ENCODE data around the gene DDX1. TPM values are rescaled to one million over a fixed set of nuclear protein-coding genes. Genes with fewer than 3 reads are reported as not detected.

Gene DDX1
- total RNA-seq, 1 experiment from 2014 or later: 70.7 TPM

DNA sequence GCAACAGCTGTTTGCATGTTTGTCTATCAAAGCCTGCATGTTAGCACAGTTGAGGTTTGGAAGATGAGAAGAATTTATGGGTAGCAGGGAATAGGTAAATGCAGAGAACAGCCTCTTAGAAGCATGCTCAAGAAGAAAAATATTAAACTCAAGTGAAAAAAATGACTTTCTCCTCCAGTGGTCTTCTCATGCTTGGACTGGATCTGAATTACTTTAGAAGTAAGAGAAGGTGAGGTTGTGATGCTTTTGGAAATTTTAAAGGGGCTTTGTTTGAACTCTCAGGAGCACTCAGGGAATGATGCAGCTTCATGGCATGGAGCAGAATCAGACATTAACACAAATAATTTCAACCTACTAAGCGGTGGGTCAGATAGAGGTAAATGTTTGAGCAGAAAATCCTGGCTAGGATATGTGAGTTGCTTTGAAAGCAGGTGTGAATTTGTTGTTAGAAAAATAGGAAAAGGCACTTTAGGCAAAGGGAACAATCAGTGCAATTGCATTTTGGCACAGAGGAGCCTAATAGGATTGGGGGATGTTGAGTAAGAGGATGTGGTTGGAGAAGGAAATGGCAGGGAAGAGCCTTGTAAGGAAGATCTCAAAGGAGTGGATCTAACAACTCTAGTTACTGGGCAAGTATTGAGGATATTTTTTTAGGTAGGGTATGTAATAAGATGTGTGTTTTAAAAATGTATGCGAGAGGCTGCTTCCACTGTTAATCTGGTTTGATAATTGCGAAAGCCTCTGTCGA lies 76.3 kb downstream of the DDX1 start:
- H3K4me3 ChIP-seq (ENCODE audit: insufficient read depth, low read depth, low read length): no peak overlapping the region
- DNase-seq: no peak
- no peaks in the 10 kb centered on the region for H3K36me3 ChIP-seq (replicated peaks; ENCODE audit: control insufficient read depth, insufficient read depth, low read length)
- H3K27me3 ChIP-seq (ENCODE audit: control insufficient read depth, insufficient read depth, low read length): no peaks in the 10 kb centered on the region

DNA sequence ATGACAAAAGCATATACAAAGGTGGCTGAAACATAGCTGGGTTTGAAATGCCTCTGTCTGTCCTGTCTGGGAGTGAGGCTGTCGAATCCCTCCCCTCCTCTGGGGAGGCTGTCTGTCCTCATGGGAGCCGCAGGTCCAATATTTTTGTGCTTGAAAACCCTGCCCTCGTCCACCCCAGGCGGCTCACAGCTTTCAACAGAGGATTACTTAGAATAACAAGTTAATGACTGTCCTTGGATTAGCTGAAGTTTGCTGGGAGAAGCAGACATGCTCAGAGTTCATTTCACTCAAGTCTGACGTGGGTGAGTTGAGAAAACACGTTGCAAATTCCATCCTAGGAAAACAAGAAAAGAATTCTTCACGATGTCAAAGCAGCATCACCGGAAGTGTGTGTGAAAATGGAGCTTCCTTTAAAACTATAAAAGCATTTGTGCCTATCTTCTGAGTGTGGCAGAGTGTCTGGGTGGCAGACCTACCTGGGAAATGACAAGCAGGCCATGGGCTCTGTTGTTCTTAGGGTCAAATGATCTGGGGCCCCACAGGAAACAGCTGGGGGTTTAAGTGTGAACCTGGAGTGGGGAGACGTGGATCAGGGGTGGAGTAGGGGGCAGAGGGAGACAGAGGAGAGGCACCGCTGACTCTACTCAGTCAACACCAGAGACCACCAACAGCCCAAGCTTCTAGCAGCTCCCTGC lies 77.1 kb downstream of the DDX1 start:
- no peaks in the 10 kb centered on the region for H3K27me3 ChIP-seq (ENCODE audit: control insufficient read depth, insufficient read depth, low read length)
- DNase-seq: no peak
- H3K36me3 ChIP-seq (replicated peaks; ENCODE audit: control insufficient read depth, insufficient read depth, low read length): no peaks in the 10 kb centered on the region
- no peak overlapping the region for H3K4me3 ChIP-seq (ENCODE audit: insufficient read depth, low read depth, low read length)

DNA sequence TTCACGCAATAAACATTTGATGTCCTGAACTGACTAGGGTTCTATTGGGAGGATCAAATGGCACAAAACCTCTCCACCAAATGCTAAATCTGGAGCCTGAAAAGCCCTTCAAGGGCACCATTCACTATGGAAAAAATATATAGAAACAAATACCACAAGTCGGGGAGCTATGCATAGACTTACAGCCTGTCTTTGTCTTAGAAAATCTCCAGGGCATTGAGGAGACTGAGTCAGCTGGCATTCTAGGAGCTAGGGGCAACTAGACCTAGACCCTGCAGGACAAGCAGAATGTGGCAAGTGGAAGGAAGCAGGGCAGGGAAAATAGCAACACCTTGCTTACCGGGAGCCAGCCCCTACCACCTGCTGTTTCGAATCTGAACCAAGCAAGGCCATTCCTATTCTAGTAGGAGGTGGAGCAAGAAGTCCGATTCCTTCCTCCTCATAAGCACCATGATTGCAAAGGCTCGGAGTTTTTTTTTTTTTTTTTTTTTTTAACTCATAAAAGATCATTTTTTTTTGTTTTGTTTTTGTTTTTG lies 77.8 kb downstream of the DDX1 start:
- no peaks in the 10 kb centered on the region for H3K36me3 ChIP-seq (replicated peaks; ENCODE audit: control insufficient read depth, insufficient read depth, low read length)
- peak; percentile 61 for DNase-seq
- H3K4me3 ChIP-seq (ENCODE audit: insufficient read depth, low read depth, low read length): no peak overlapping the region
- no peaks in the 10 kb centered on the region for H3K27me3 ChIP-seq (ENCODE audit: control insufficient read depth, insufficient read depth, low read length)

DNA sequence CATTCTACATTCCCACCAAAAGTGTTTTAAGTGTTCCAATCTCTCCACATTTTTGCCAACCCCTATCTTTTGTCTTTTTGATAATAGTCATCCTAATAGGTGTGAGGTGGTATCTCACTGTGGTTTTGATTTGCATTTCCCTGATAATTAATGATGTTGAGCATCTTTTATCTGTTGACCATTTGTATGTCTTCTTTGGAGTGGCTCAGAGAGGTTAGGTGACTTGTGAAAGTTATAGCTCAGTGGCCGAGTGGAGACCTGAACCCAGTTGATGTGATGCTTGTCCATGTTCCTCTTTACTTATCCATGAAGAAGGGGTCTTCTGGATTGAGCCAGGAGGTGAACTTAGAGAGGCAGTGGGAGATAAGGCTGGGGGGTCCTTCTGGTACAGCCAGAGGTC lies 78.8 kb downstream of the DDX1 start:
- no peak for DNase-seq
- Histone ChIP-seq H3K4me3 (ENCODE audit: insufficient read depth, low read depth, low read length) (no peak overlapping the region), H3K36me3 (replicated peaks; ENCODE audit: control insufficient read depth, insufficient read depth, low read length) (no peaks in the 10 kb centered on the region), H3K27me3 (ENCODE audit: control insufficient read depth, insufficient read depth, low read length) (no peaks in the 10 kb centered on the region)

DNA sequence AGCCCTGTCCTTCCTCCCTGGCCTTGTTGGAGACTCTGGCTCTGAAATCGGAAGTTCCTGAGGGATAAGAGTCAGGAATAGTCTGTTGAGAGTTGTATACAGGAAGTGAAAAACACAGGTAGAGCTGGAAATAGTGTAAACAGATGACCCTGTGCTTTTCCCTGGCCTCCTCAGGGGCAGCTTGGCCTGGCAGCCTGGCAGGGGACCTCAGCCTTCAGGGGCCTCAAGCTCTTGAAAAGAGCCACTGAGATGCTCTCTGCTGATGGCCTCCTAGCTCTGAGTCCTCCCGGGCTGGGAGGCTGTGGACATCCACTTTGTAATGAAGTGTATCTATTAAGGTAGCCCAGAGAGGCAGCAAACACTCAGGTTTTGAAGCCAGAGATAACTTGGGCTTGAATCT lies 79.3 kb downstream of the DDX1 start:
- H3K4me3 ChIP-seq (ENCODE audit: insufficient read depth, low read depth, low read length): no peak overlapping the region
- DNase-seq: no peak
- H3K36me3 ChIP-seq (replicated peaks; ENCODE audit: control insufficient read depth, insufficient read depth, low read length): no peaks in the 10 kb centered on the region
- H3K27me3 ChIP-seq (ENCODE audit: control insufficient read depth, insufficient read depth, low read length): no peaks in the 10 kb centered on the region

DNA sequence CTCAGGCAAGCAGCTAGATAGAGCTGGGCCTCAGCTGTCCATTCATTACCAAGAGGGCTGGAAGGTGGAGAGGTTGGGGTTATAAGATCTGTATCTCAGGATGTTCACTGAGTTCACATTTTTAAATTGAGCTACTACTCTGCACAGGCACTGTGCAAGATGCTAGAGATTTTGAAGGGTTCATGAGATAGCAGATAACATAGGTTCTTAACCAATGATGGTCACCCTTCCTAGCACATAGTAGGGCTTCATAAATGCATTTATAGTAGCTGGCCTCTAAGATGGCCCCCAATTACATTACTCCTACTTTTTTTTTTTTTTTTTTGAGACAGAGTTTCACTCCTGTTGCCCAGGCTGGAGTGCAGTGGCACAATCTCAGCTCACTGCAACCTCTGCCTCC lies 79.7 kb downstream of the DDX1 start:
- no peak for DNase-seq
- H3K4me3 ChIP-seq (ENCODE audit: insufficient read depth, low read depth, low read length): no peak overlapping the region
- no peaks in the 10 kb centered on the region for H3K27me3 ChIP-seq (ENCODE audit: control insufficient read depth, insufficient read depth, low read length)
- H3K36me3 ChIP-seq (replicated peaks; ENCODE audit: control insufficient read depth, insufficient read depth, low read length): no peaks in the 10 kb centered on the region

DNA sequence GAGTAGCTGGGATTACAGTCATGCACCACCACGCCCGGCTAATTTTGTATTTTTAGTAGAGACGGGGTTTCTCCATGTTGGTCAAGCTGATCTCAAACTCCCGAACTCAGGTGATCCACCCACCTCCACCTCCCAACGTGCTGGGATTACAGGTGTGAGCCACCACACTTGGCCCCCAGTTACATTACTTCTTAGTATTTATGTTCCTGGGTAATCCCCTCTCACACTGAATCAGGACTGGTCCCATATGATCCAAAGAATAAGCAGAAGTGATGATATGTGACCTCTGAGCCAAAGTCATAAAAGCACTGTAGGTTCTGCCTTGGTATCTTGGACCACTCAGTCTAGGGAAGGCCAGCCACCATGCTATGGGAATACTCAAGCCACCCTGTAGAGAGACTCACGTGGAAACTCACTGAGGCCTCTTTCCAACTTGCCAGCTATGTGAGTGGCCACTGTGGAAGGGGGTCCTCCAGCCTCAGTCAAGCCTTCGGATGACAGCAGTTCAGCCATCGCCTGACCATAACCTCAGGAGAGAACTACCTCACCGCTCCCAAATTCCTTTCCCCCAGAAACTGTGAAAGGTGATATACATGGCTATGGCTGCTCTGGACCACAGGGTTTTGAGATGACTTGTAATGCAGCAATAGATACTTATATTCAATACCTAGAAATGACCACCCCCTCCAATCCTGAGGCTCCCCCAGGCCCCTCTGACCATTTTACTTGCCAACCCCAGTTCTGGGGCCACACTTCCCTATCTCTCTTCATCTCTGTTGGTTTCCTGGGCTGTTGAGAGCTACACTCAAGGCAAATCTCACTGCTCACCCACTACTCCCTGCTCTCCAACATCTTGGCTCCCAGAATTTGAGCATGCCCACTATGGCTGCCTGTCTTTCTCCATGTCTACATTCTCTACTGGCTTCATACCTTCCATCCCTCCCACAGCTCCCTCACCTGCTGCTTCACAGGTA lies 80.5 kb downstream of the DDX1 start:
- no peaks in the 10 kb centered on the region for H3K36me3 ChIP-seq (replicated peaks; ENCODE audit: control insufficient read depth, insufficient read depth, low read length)
- no peak for DNase-seq
- H3K4me3 ChIP-seq (ENCODE audit: insufficient read depth, low read depth, low read length): no peak overlapping the region
- H3K27me3 ChIP-seq (ENCODE audit: control insufficient read depth, insufficient read depth, low read length): no peaks in the 10 kb centered on the region

DNA sequence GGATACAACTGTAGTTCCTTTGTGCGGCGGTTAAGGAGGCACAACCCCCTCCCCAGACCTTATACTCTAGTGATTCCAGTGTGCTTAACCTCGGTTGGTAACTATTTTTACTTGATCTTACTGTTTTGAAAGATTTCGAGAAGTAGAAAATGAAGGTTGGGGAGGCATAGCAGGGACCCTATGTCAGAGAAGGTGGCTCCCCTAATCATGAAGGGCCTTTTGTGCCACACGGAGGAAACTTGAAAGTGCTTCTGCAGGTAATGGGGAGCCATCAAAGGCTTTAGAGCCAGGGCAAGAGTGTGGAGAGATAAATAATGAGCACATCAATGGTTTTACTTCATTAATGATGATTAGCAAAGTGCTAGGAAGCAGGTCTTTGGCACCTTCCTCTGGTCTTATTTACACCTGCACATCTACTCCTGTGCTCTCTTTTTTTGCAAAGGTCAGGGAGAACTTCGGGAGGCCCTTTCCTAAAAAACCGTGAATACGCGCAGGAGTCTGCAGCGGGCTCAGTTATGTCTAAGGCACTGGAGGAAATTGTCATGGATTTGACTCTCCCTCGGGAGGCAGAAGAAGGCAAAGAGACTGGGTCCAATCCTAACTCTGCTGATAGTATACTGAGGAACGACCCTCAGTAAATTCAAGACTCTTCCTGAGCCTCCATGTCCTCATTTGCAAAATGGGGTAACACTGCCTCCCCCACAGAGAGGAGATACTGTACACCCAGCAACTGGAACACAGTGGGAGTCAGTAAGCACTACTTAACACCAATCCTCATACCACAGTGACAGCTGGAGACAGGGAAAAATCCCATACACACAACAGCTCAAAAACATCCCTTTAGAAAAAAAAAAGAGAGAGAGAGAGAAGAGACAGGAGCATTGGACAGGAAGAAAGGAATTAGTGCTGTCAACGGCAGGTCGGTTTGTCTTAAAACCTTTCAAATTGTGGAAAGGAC lies 81.6 kb downstream of the DDX1 start:
- H3K27me3 ChIP-seq (ENCODE audit: control insufficient read depth, insufficient read depth, low read length): no peaks in the 10 kb centered on the region
- H3K36me3 ChIP-seq (replicated peaks; ENCODE audit: control insufficient read depth, insufficient read depth, low read length): no peaks in the 10 kb centered on the region
- H3K4me3 ChIP-seq (ENCODE audit: insufficient read depth, low read depth, low read length): no peak overlapping the region
- no peak for DNase-seq

DNA sequence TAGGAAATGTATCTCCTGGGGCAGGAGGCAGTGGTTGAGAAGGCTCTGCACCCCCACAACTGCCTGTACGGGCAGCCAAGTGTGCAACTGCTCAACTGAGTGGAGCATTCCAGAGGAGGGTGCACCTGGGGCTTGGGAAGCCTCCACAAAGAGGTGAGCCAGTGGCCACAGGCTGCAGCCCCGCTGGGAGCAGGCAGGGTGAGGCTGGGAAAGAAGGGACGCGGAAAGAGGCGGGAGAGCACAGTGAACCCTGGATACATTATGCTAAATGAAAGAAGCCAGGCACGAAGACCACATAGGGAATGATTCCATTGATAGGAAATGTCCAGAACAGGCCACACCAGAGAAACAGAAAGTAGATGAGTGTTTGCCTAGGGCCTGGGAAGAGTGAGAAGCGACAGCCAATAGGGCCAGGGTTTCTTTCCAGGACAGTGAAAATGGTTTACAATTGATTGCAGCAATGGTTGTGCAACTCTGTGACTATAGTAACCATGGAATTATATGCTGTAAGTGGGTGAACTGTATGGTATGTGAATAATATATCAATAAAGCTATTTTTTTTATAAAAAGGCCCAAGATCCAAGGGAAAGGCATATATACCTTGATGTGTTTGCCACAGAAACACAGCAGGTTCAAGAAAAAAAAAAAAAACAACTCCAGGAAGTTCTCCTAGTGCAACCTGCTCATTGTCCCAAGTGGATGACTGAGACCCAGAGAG lies 82.4 kb downstream of the DDX1 start:
- Histone ChIP-seq H3K4me3 (ENCODE audit: insufficient read depth, low read depth, low read length) (no peak overlapping the region), H3K27me3 (ENCODE audit: control insufficient read depth, insufficient read depth, low read length) (no peaks in the 10 kb centered on the region)

DNA sequence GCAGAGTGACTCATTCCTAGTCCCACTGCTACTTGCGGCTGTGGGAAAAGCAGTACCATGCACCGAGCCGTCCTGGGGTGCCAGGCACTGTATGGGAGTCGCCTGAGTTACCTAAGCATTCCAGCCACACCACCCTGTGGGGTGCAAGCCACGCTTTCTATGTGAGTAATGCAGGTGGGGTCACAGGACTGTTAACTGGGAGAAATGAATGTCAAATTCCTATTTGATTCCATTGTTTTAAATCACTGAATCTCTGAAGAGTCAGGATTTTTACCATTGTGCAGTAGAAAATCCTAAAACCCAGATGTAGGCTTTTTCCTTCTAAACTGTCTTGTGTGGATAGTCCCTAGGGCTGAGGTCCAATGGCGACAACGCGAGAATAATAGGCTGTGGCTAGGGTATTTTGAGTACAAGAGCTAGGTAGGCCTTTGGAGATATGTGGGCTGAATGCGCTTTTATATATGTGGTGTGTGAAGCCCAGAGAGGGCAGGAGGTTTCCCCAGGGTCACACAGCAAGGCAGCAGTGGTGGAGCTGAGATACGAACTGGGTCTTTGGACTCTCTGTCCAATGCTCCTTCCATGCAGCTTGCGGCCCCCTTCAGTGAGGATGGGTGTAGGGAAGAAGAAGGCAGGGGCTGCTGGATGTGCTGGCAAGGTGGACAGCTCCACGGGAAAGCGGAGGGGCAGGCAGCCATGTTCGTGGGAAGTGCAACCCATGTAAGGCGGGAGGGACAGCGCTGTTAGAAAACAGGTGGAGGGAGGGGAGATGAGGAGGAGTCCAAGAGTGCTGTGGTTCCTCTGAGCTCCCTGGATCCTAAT lies 83.2 kb downstream of the DDX1 start:
- H3K4me3 ChIP-seq (ENCODE audit: insufficient read depth, low read depth, low read length): no peak overlapping the region
- DNase-seq: no peak
- H3K36me3 ChIP-seq (replicated peaks; ENCODE audit: control insufficient read depth, insufficient read depth, low read length): no peaks in the 10 kb centered on the region
- H3K27me3 ChIP-seq (ENCODE audit: control insufficient read depth, insufficient read depth, low read length): no peaks in the 10 kb centered on the region

More for the DNA sequence above, 82.4 kb downstream of the DDX1 start:
- peak; percentile 62 for DNase-seq
- H3K36me3 ChIP-seq (replicated peaks; ENCODE audit: control insufficient read depth, insufficient read depth, low read length): no peaks in the 10 kb centered on the region

DNA sequence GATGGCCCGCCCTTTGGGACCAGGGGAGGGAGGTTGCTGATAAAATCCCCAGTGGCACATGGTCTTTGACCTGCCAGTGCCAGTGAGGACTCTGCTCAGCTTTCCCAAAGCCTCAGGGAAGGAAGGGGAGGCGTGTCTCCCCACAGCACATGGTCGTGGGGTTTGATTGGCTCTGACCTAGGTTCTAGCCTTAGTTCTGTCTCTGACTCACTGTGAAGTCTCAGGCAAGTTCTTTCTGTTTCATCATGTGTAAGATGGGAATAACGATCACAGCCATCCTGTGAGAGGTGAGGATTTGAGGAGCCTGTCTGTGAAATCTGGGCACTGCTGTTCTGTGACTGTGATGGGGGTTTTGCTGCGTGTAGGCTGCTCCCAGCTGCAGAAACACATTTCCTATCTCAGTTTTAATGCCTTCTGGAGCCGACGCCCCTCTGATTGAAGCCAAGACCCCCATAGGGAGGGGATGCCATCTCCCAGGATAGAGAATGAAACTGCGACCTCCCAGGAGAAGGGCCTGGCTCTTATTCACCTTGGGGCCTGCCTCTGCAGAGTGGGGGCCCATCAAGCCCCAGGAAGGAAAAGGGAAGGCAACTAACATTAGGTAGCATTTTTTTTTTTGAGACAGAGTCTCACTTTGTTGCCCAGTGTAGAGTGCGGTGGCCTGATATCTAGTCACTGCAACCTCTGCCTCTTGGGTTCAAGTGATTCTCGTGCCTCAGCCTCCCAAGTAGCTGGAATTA lies 84.0 kb downstream of the DDX1 start:
- Histone ChIP-seq H3K36me3 (replicated peaks; ENCODE audit: control insufficient read depth, insufficient read depth, low read length) (no peaks in the 10 kb centered on the region), H3K4me3 (ENCODE audit: insufficient read depth, low read depth, low read length) (no peak overlapping the region), H3K27me3 (ENCODE audit: control insufficient read depth, insufficient read depth, low read length) (no peaks in the 10 kb centered on the region)
- no peak for DNase-seq

Measured in H7 (cell line).